K562 (cell line): ENCODE results near the gene ATP5F1D. TPM values are rescaled to one million over a fixed set of nuclear protein-coding genes. Genes with fewer than 3 reads are reported as not detected.

ENCODE experiments used
- ATF3 ChIP-seq, 2 experiments: fragments of 450-650 bp in 1 of 2; sonication (generic) in 1 of 2; formaldehyde crosslinking in 1 of 2; IDR thresholded peaks in 1 of 2; conservative IDR thresholded peaks in 1 of 2; 2 replicates each; pipeline versions ENCODE4 v1.6.1 to v1.8.1; 2016 to 2023; ENCODE audit warnings: mild to moderate bottlenecking in 2 of 2, moderate library complexity in 2 of 2, inconsistent platforms in 1 of 2, missing genetic modification reagents in 1 of 2
- CREM ChIP-seq: IDR thresholded peaks from 2 replicates; pipeline ENCODE4 v1.6.1; 2014; ENCODE audit warnings: antibody characterized with exemption, low read depth
- EGR1 ChIP-seq: fragments of 450-650 bp; conservative IDR thresholded peaks from 2 replicates; pipeline ENCODE4 v1.6.1; 2017; ENCODE audit warnings: mild to moderate bottlenecking
- ESRRA ChIP-seq: fragments of 450-650 bp; IDR thresholded peaks from 2 replicates; pipeline ENCODE4 v1.6.1; 2014; ENCODE audit warnings: low read depth, mild to moderate bottlenecking, moderate library complexity, borderline replicate concordance
- HDAC1 ChIP-seq, 2 experiments: fragments of 450-650 bp; IDR thresholded peaks; 2 replicates each; pipeline ENCODE4 v1.6.1; 2016 to 2017; ENCODE audit warnings: inconsistent platforms in 1 of 2, mild to moderate bottlenecking in 1 of 2, moderate library complexity in 1 of 2
- HNRNPL ChIP-seq: fragments of 200-400 bp; formaldehyde crosslinking; IDR thresholded peaks from 2 replicates; pipeline ENCODE4 v1.6.1; 2017; ENCODE audit warnings: low read depth, mild to moderate bottlenecking, low read length
- MYBL2 ChIP-seq, 2 experiments: fragments of 450-650 bp in 1 of 2; sonication (generic) in 1 of 2; formaldehyde crosslinking in 1 of 2; IDR thresholded peaks; 2 replicates each; pipeline versions ENCODE4 v1.6.1 to v1.8.1; 2017 to 2022; ENCODE audit warnings: borderline replicate concordance in 1 of 2, inconsistent platforms in 1 of 2, low read depth in 1 of 2, mild to moderate bottlenecking in 1 of 2, missing genetic modification reagents in 1 of 2, moderate library complexity in 1 of 2
- NFE2 ChIP-seq: IDR thresholded peaks from 2 replicates; pipeline ENCODE4 v1.6.1; 2014; ENCODE audit warnings: antibody characterized with exemption, low read depth
- NRF1 ChIP-seq, 2 experiments: fragments of 450-650 bp; IDR thresholded peaks in 1 of 2; conservative IDR thresholded peaks in 1 of 2; 2 replicates each; pipeline ENCODE4 v1.6.1; 2014; ENCODE audit warnings: mild to moderate bottlenecking in 2 of 2
- POLR2H ChIP-seq: IDR thresholded peaks from 2 replicates; pipeline ENCODE4 v1.6.1; 2016; ENCODE audit warnings: missing genetic modification characterization, low read depth, mild to moderate bottlenecking, control low read depth, missing compliant biosample characterization, moderate library complexity
- RAD21 ChIP-seq, 2 experiments: fragments of 250-450 bp in 1 of 2; fragments of 450-650 bp in 1 of 2; sonication (Bioruptor Pico) in 1 of 2; formaldehyde crosslinking in 1 of 2; IDR thresholded peaks in 1 of 2; conservative IDR thresholded peaks in 1 of 2; 2 replicates each; pipeline versions ENCODE4 v1.4.0 to v1.8.0; 2020 to 2022; ENCODE audit warnings: mild to moderate bottlenecking in 2 of 2, moderate library complexity in 1 of 2
- RB1 ChIP-seq: fragments of 450-650 bp; IDR thresholded peaks from 2 replicates; pipeline ENCODE4 v1.6.1; 2017; ENCODE audit warnings: low read depth, mild to moderate bottlenecking
- RBBP5 ChIP-seq: fragments of 200-600 bp; sonication (generic); IDR thresholded peaks from 2 replicates; pipeline ENCODE4 v1.6.1; 2012; ENCODE audit warnings: borderline replicate concordance, mild to moderate bottlenecking, low read length, control low read depth, inconsistent platforms; ENCODE audit not compliant: insufficient read depth, poor library complexity, severe bottlenecking
- RBFOX2 ChIP-seq: fragments of 200-400 bp; formaldehyde crosslinking; IDR thresholded peaks from 2 replicates; pipeline ENCODE4 v1.6.1; 2017; ENCODE audit warnings: low read depth, mild to moderate bottlenecking, low read length, moderate library complexity
- SMAD4 ChIP-seq: fragments of 250-450 bp; sonication (Bioruptor Pico); conservative IDR thresholded peaks from 2 replicates; pipeline ENCODE4 v1.8.0; 2021; ENCODE audit warnings: inconsistent platforms, mild to moderate bottlenecking, moderate library complexity
- SMC3 ChIP-seq: conservative IDR thresholded peaks from 2 replicates; pipeline ENCODE4 v1.6.1; 2011; ENCODE audit warnings: low read depth, low read length, improper control_type of control experiment; ENCODE audit not compliant: insufficient read depth
- ZNF175 ChIP-seq: fragments of 200-800 bp; sonication (Bioruptor generic); IDR thresholded peaks from 2 replicates; pipeline ENCODE4 v1.6.1; 2016; ENCODE audit warnings: low read depth, mild to moderate bottlenecking, missing genetic modification characterization, missing compliant biosample characterization
- polyA plus RNA-seq, 8 experiments: library from polyadenylated mRNA; depleted of rRNA in 4 of 8; stranded (reverse) in 5 of 8; unstranded in 3 of 8; fragments of >200 nt; fragmentation: Nextera tagmentation in 2 of 8; fragmentation: Illumina TruSeq in 1 of 8; extraction: Ambion mirVana in 2 of 8; extraction: Trizol in 1 of 8; gene quantifications; 2 replicates each; pipeline versions ENCODE4 v1.2.1 to v1.2.3, GENCODE V29; 2011 to 2014; ENCODE audit warnings: inconsistent platforms in 1 of 8, missing spikeins in 1 of 8
- total RNA-seq, 7 experiments: library from RNA; depleted of rRNA in 6 of 7; stranded (reverse); fragments of >200 nt in 6 of 7; fragmentation: Illumina TruSeq in 2 of 7; extraction: Trizol in 2 of 7; gene quantifications; 2 replicates each; pipeline versions ENCODE4 v1.2.1 to v1.2.3, GENCODE V29; 2011 to 2021; ENCODE audit warnings: low replicate concordance in 1 of 7
- TF ChIP-seq, protein P1 (sequence below): sonication (generic); formaldehyde crosslinking; IDR thresholded peaks from 2 replicates; pipeline ENCODE4 v1.8.0; 2022; ENCODE audit warnings: mild to moderate bottlenecking, missing genetic modification reagents
- TF ChIP-seq, protein P2 (sequence below): conservative IDR thresholded peaks from 2 replicates; pipeline ENCODE4 v1.6.1; 2011; ENCODE audit warnings: low read depth, mild to moderate bottlenecking, low read length; ENCODE audit not compliant: control insufficient read depth
- TF ChIP-seq, protein P3 (sequence below), 2 experiments: fragments of 200-800 bp in 1 of 2; sonication (Bioruptor generic) in 1 of 2; sonication (generic) in 1 of 2; formaldehyde crosslinking in 1 of 2; IDR thresholded peaks in 1 of 2; conservative IDR thresholded peaks in 1 of 2; 2 replicates each; pipeline versions ENCODE4 v1.5.0 to v1.6.1; 2016 to 2020; ENCODE audit warnings: missing compliant biosample characterization in 1 of 2, missing genetic modification characterization in 1 of 2, missing genetic modification reagents in 1 of 2

The ATP5F1D gene
- total and polyA plus RNA-seq, 9 of the 15 experiments (the other 6 are each of a cell fraction or from before 2014, with no cell fraction given) = 3.9 to 409 (median 36.8) TPM

- no peak for TF ChIP-seq MYBL2 (IDR thresholded peaks at IDR 0.05; ENCODE audit: low read depth)
- TF ChIP-seq MYBL2 (CRISPR knock-in tag; IDR thresholded peaks at IDR 0.05; ENCODE audit: borderline replicate concordance) = no peak
- TF ChIP-seq HDAC1 (IDR thresholded peaks at IDR 0.05) = peak in 1 of 2 experiments; percentile 59; a peak in 2 of 4 replicates
- peak; percentile 50 to 65; a peak in 2 of 4 replicates for TF ChIP-seq NRF1 (conservative IDR thresholded peaks at IDR 0.05 in 1 of 2, IDR thresholded peaks at IDR 0.05 in 1 of 2)
- TF ChIP-seq HNRNPL = no peak
- TF ChIP-seq RBFOX2 = peak; percentile 51
- TF ChIP-seq ZNF175 (CRISPR knock-in tag) = peak; percentile 72; the same call in 1 of the 2 replicates
- TF ChIP-seq, protein P1, sequence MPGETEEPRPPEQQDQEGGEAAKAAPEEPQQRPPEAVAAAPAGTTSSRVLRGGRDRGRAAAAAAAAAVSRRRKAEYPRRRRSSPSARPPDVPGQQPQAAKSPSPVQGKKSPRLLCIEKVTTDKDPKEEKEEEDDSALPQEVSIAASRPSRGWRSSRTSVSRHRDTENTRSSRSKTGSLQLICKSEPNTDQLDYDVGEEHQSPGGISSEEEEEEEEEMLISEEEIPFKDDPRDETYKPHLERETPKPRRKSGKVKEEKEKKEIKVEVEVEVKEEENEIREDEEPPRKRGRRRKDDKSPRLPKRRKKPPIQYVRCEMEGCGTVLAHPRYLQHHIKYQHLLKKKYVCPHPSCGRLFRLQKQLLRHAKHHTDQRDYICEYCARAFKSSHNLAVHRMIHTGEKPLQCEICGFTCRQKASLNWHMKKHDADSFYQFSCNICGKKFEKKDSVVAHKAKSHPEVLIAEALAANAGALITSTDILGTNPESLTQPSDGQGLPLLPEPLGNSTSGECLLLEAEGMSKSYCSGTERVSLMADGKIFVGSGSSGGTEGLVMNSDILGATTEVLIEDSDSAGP = no peak
- TF ChIP-seq ESRRA = peak; percentile 99
- TF ChIP-seq SMC3 = peak; percentile 37
- peak; percentile 42; the same call in 1 of the 2 replicates for TF ChIP-seq CREM
- peak; percentile 62 for TF ChIP-seq ATF3 (IDR thresholded peaks at IDR 0.05)
- peak; percentile 86 for TF ChIP-seq ATF3 (CRISPR knock-in tag; conservative IDR thresholded peaks at IDR 0.05)
- TF ChIP-seq SMAD4 (CRISPR knock-in tag) = peak; percentile 94
- TF ChIP-seq RB1 = peak; percentile 90
- peak; percentile 59 to 76 for TF ChIP-seq RAD21 (CRISPR knock-in tag; conservative IDR thresholded peaks at IDR 0.05 in 1 of 2, IDR thresholded peaks at IDR 0.05 in 1 of 2)
- TF ChIP-seq RBBP5 = peak; percentile 53
- TF ChIP-seq, protein P2, sequence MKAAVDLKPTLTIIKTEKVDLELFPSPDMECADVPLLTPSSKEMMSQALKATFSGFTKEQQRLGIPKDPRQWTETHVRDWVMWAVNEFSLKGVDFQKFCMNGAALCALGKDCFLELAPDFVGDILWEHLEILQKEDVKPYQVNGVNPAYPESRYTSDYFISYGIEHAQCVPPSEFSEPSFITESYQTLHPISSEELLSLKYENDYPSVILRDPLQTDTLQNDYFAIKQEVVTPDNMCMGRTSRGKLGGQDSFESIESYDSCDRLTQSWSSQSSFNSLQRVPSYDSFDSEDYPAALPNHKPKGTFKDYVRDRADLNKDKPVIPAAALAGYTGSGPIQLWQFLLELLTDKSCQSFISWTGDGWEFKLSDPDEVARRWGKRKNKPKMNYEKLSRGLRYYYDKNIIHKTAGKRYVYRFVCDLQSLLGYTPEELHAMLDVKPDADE = peak; percentile 22; the same call in 1 of the 2 replicates
- TF ChIP-seq NFE2 = peak; percentile 84
- TF ChIP-seq EGR1 = peak; percentile 74
- peak; percentile 50; the same call in 1 of the 2 replicates for TF ChIP-seq POLR2H (tag)
- TF ChIP-seq, protein P3, sequence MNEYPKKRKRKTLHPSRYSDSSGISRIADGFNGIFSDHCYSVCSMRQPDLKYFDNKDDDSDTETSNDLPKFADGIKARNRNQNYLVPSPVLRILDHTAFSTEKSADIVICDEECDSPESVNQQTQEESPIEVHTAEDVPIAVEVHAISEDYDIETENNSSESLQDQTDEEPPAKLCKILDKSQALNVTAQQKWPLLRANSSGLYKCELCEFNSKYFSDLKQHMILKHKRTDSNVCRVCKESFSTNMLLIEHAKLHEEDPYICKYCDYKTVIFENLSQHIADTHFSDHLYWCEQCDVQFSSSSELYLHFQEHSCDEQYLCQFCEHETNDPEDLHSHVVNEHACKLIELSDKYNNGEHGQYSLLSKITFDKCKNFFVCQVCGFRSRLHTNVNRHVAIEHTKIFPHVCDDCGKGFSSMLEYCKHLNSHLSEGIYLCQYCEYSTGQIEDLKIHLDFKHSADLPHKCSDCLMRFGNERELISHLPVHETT (CRISPR knock-in tag; conservative IDR thresholded peaks at IDR 0.05 in 1 of 2, IDR thresholded peaks at IDR 0.05 in 1 of 2) = peak in 1 of 2 experiments; percentile 97; a peak in 2 of 4 replicates
Measured at GRCh38 chr19:1248786-1249297, 7.3 kb downstream of the ATP5F1D start (continued).
